Measurements from ENCODE around the gene S1PR4. TPM values are rescaled to one million over a fixed set of nuclear protein-coding genes. Genes with fewer than 3 reads are reported as not detected.

Gene S1PR4
- total and polyA plus RNA-seq, 4 donors: 7.3 to 40.5 (median 16.8) TPM

GRCh38 chr19:3146677-3147100 is 31.9 kb upstream of the S1PR4 start:
- Histone ChIP-seq H3K9me3 (ENCODE audit: control insufficient read depth in 4 of 4, insufficient read depth in 3 of 4, low read length in 3 of 4) (peaks cover 0 to 2% (median 0%) of the 10 kb centered on the region in 4 donors), H3K36me3 (ENCODE audit: control insufficient read depth in 4 of 4, insufficient read depth in 4 of 4, low read length in 4 of 4) (peaks cover 0 to 16% (median 0%) of the 10 kb centered on the region in 4 donors), H3K27ac (ENCODE audit: low read depth in 1 of 2, low read length in 1 of 2) (no peak overlapping the region), H3K9ac (ENCODE audit: insufficient read depth in 1 of 2, low read length in 2 of 2) (no peak overlapping the region), H3K4me1 (ENCODE audit: control insufficient read depth in 5 of 5, insufficient read depth in 5 of 5, low read length in 5 of 5) (peaks cover 0 to 8% (median 1%) of the 10 kb centered on the region in 5 donors), H3K4me3 (no peak overlapping the region), H3K27me3 (ENCODE audit: control insufficient read depth in 3 of 3, insufficient read depth in 3 of 3, low read length in 2 of 3) (peaks cover 0 to 7% (median 0%) of the 10 kb centered on the region in 3 donors)
- TF ChIP-seq CTCF (IDR thresholded peaks at IDR 0.05; ENCODE audit: control extremely low read depth, extremely low read depth): peak; percentile 34
- no peak for DNase-seq
- ATAC-seq (ENCODE audit: insufficient read depth, low FRiP score): no peak
- 58 to 62% methylated on average over 5 of the region's 5 CpGs for WGBS, 2 donors

DNA sequence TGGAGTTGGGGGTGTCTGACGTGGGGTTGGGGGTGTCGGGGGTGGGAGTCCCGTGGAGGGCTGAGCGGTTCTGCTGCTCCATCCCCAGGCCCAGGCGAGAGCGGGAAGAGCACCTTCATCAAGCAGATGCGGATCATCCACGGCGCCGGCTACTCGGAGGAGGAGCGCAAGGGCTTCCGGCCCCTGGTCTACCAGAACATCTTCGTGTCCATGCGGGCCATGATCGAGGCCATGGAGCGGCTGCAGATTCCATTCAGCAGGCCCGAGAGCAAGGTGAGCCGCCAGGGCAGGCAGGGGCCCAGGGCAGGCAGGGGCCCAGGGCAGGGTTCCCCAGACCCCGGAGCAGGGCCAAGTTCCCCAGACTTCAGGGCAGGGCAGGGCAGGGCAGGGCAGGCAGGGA is 30.1 kb upstream of the S1PR4 start:
- DNase-seq (no peak), ATAC-seq (ENCODE audit: insufficient read depth, low FRiP score) (no peak)
- 95% methylated on average over 20 of the region's 20 CpGs for WGBS, 2 donors
- H3K27ac ChIP-seq (ENCODE audit: low read depth in 1 of 2, low read length in 1 of 2): no peak overlapping the region
- H3K36me3 ChIP-seq (ENCODE audit: control insufficient read depth in 4 of 4, insufficient read depth in 4 of 4, low read length in 4 of 4): peaks cover 0 to 17% (median 0%) of the 10 kb centered on the region in 4 donors
- no peak overlapping the region for H3K9ac ChIP-seq (ENCODE audit: insufficient read depth in 1 of 2, low read length in 2 of 2)
- peaks cover 0 to 5% (median 0%) of the 10 kb centered on the region in 5 donors for H3K4me1 ChIP-seq (ENCODE audit: control insufficient read depth in 5 of 5, insufficient read depth in 5 of 5, low read length in 5 of 5)
- H3K9me3 ChIP-seq (ENCODE audit: control insufficient read depth in 4 of 4, insufficient read depth in 3 of 4, low read length in 3 of 4): peaks cover 0 to 2% (median 0%) of the 10 kb centered on the region in 4 donors
- no peak for TF ChIP-seq CTCF (IDR thresholded peaks at IDR 0.05; ENCODE audit: control extremely low read depth, extremely low read depth)
- peaks cover 0 to 7% (median 0%) of the 10 kb centered on the region in 3 donors for H3K27me3 ChIP-seq (ENCODE audit: control insufficient read depth in 3 of 3, insufficient read depth in 3 of 3, low read length in 2 of 3)
- no peak overlapping the region for H3K4me3 ChIP-seq

- DNase-seq (no peak), ATAC-seq (ENCODE audit: insufficient read depth, low FRiP score) (no peak)
These were observed 29.5 kb upstream of the S1PR4 start for GRCh38 chr19:3149089-3149488.

More at GRCh38 chr19:3149089-3149488, 29.5 kb upstream of the S1PR4 start:
- Histone ChIP-seq H3K27me3 (ENCODE audit: control insufficient read depth in 3 of 3, insufficient read depth in 3 of 3, low read length in 2 of 3) (peaks cover 0 to 7% (median 0%) of the 10 kb centered on the region in 3 donors), H3K4me3 (no peak overlapping the region), H3K9me3 (ENCODE audit: control insufficient read depth in 4 of 4, insufficient read depth in 3 of 4, low read length in 3 of 4) (peaks cover 0 to 2% (median 0%) of the 10 kb centered on the region in 4 donors), H3K9ac (ENCODE audit: insufficient read depth in 1 of 2, low read length in 2 of 2) (no peak overlapping the region), H3K27ac (ENCODE audit: low read depth in 1 of 2, low read length in 1 of 2) (no peak overlapping the region), H3K4me1 (ENCODE audit: control insufficient read depth in 5 of 5, insufficient read depth in 5 of 5, low read length in 5 of 5) (peaks cover 0 to 5% (median 0%) of the 10 kb centered on the region in 5 donors), H3K36me3 (ENCODE audit: control insufficient read depth in 4 of 4, insufficient read depth in 4 of 4, low read length in 4 of 4) (peaks cover 0 to 17% (median 0%) of the 10 kb centered on the region in 4 donors)
- WGBS, 2 donors: 93 to 96% methylated on average over 6 of the region's 6 CpGs
- no peak for TF ChIP-seq CTCF (IDR thresholded peaks at IDR 0.05; ENCODE audit: control extremely low read depth, extremely low read depth)

All from lung (tissue), 12 donors.